ENCODE data around the gene SPARCL1. TPM values are rescaled to one million over a fixed set of nuclear protein-coding genes. Genes with fewer than 3 reads are reported as not detected.
"Not testable (repeated sequence)": the region's sequence is repeated elsewhere in the genome, so short reads cannot be mapped to it uniquely, and the experiment has no call there.

Gene SPARCL1
- total and polyA plus RNA-seq, 11 donors = 163 to 829 (median 250) TPM

- no peak for DNase-seq
- no peak overlapping the region for H3K27ac ChIP-seq
- H3K4me3 ChIP-seq = no peak overlapping the region
- H3K4me1 ChIP-seq = no peaks in the 10 kb centered on the region
- WGBS, 4 donors = 51 to 90% (median 87%) methylated on average over 3 of the region's 3 CpGs
- intact Hi-C loops (cut with DNase I) = no loop called here
- H3K9me3 ChIP-seq = peaks cover 0 to 7% (median 0%) of the 10 kb centered on the region in 12 donors
- ATAC-seq = no peak
- no peak for TF ChIP-seq POLR2A (IDR thresholded peaks at IDR 0.05)
- TF ChIP-seq CTCF (IDR thresholded peaks at IDR 0.05) = no peak
- H3K36me3 ChIP-seq = no peaks in the 10 kb centered on the region
- no peaks in the 10 kb centered on the region for H3K27me3 ChIP-seq
These were observed 45.8 kb upstream of the SPARCL1 start for GRCh38 chr4:87574996-87575395.

- H3K36me3 ChIP-seq; DNase-seq; H3K4me1 ChIP-seq; ATAC-seq; H3K27ac ChIP-seq; H3K9me3 ChIP-seq; H3K4me3 ChIP-seq; intact Hi-C loops (cut with DNase I); H3K27me3 ChIP-seq: not testable (repeated sequence)
These were observed 45.2 kb upstream of the SPARCL1 start for GRCh38 chr4:87574376-87574775.

GRCh38 chr4:87570290-87570805 lies 41.2 kb upstream of the SPARCL1 start:
- Histone ChIP-seq H3K4me1 (no peaks in the 10 kb centered on the region), H3K9me3 (peaks cover 0 to 7% (median 0%) of the 10 kb centered on the region in 12 donors), H3K36me3 (no peaks in the 10 kb centered on the region), H3K4me3 (no peak overlapping the region), H3K27ac (no peak overlapping the region), H3K27me3 (no peaks in the 10 kb centered on the region)
- 81 to 93% (median 90%) methylated on average over 5 of the region's 5 CpGs for WGBS, 4 donors
- intact Hi-C loops (cut with DNase I) = no loop called here
- no peak for TF ChIP-seq CTCF (IDR thresholded peaks at IDR 0.05)
- no peak for TF ChIP-seq POLR2A (IDR thresholded peaks at IDR 0.05)
- DNase-seq (no peak), ATAC-seq (no peak)

GRCh38 chr4:87567191-87567590 lies 38.0 kb upstream of the SPARCL1 start:
- TF ChIP-seq CTCF (IDR thresholded peaks at IDR 0.05) = no peak
- TF ChIP-seq POLR2A (IDR thresholded peaks at IDR 0.05) = no peak
- DNase-seq (no peak), ATAC-seq (no peak)
- no peaks in the 10 kb centered on the region for H3K4me1 ChIP-seq
- intact Hi-C loops (cut with DNase I) = no loop called here
- no peaks in the 10 kb centered on the region for H3K27me3 ChIP-seq
- WGBS, 4 donors = 87 to 94% (median 93%) methylated on average over 2 of the region's 2 CpGs
- H3K9me3 ChIP-seq = no peaks in the 10 kb centered on the region
- no peak overlapping the region for H3K27ac ChIP-seq
- no peaks in the 10 kb centered on the region for H3K36me3 ChIP-seq
- H3K4me3 ChIP-seq = no peak overlapping the region

- no peak for DNase-seq
- no peak overlapping the region for H3K4me3 ChIP-seq
- no peaks in the 10 kb centered on the region for H3K9me3 ChIP-seq
- intact Hi-C loops (cut with DNase I) = no loop called here
- TF ChIP-seq CTCF (IDR thresholded peaks at IDR 0.05) (no peak), POLR2A (IDR thresholded peaks at IDR 0.05) (no peak)
- WGBS, 4 donors = 55 to 69% (median 67%) methylated on average over 2 of the region's 2 CpGs
- ATAC-seq = no peak
- H3K27ac ChIP-seq = no peak overlapping the region
- no peaks in the 10 kb centered on the region for H3K4me1 ChIP-seq
- no peaks in the 10 kb centered on the region for H3K27me3 ChIP-seq
- no peaks in the 10 kb centered on the region for H3K36me3 ChIP-seq
These were observed 37.1 kb upstream of the SPARCL1 start for GRCh38 chr4:87566276-87566675.
